Uterus (tissue), 2 donors: ENCODE data around the gene KLK10.
"Not testable (repeated sequence)": the region's sequence is repeated elsewhere in the genome, so short reads cannot be mapped to it uniquely, and the experiment has no call there.

Experiments used
- CTCF ChIP-seq, 4 experiments: fragments of 200-600 bp in 2 of 4; fragments of 450-650 bp in 2 of 4; sonication (generic) in 2 of 4; IDR thresholded peaks; one replicate each; pipeline ENCODE4 v1.5.1; 2016 to 2019; ENCODE audit warnings: antibody characterized with exemption in 4 of 4, mild to moderate bottlenecking in 2 of 4, moderate library complexity in 1 of 4
- POLR2A ChIP-seq, 2 donors: fragments of 450-650 bp; IDR thresholded peaks; one replicate each; pipeline ENCODE4 v1.6.1; 2016; ENCODE audit warnings: antibody characterized with exemption in 2 of 2, mild to moderate bottlenecking in 1 of 2, moderate library complexity in 1 of 2

GRCh38 chr19:50984416-50984815 is 35.1 kb downstream of the KLK10 start:
- not testable (repeated sequence) for TF ChIP-seq CTCF, POLR2A (IDR thresholded peaks at IDR 0.05)
